Activated CD4-positive, alpha-beta T cell treated with anti-CD3 and anti-CD28 coated beads for 24 hours (primary cell): ENCODE results near the gene P2RX3.

Experiments used
- DNase-seq, 2 donors: peaks; one replicate each; pipeline ENCODE4 v3.0.0-alpha.2; 2020; ENCODE audit warnings: low read depth in 2 of 2

The P2RX3 gene

GRCh38 chr11:57310091-57310490 is 28.1 kb upstream of the P2RX3 start:
- DNase-seq = no peak

DNA sequence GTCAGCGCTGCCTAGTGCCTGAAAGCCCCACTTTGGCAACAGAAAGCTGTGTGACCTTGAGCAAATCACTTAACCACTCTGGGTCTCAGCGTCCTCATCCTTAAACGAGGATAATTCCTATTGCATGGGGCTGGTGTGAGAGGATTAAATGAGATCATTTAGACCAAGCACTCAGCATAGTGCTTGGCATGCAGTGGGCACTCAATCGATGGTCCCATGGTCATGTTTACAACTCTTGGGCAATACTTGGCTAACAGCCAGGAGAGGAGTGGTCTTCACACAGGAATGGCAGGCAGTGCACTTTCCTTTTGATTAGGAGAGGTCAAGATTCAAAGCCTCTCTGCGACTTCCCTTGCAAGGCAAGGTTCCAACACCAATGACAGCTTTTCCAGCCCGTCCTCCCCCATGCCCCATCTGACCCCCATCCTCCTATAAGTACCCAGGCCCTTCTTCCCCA is 27.5 kb upstream of the P2RX3 start:
- DNase-seq = no peak

- peak; percentile 43 to 65 for DNase-seq
Measured at GRCh38 chr11:57311109-57311936, 26.8 kb upstream of the P2RX3 start.

DNA sequence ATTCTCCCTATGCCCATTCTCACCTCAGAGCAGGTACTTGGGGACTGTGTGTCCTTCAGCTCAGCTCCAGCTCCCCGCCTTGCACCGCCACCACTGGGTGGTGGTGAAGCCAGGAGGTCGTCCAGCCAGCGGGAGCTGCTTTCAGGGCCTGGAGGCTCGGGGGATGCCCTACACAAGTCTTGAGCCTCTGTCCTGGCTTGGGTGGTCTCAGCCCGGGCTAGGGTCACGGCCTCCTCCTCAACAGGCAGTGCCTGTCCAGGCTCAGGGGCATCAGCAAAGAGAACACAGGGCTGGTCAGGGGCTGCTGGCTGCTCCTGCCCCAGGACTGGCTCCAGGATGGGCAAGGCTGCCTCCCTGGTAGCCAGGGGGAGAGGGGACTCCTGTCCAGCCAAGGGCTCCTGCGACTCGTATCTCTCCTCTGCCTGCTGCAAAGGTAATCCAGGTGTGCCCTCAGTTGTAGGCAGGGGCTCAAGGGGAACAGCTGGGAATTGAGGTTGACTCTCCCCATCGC is 25.6 kb upstream of the P2RX3 start:
- DNase-seq = no peak

GRCh38 chr11:57313071-57313787 is 24.9 kb upstream of the P2RX3 start:
- DNase-seq = no peak

- DNase-seq = no peak
Measured at GRCh38 chr11:57313788-57314135, 24.4 kb upstream of the P2RX3 start.

DNA sequence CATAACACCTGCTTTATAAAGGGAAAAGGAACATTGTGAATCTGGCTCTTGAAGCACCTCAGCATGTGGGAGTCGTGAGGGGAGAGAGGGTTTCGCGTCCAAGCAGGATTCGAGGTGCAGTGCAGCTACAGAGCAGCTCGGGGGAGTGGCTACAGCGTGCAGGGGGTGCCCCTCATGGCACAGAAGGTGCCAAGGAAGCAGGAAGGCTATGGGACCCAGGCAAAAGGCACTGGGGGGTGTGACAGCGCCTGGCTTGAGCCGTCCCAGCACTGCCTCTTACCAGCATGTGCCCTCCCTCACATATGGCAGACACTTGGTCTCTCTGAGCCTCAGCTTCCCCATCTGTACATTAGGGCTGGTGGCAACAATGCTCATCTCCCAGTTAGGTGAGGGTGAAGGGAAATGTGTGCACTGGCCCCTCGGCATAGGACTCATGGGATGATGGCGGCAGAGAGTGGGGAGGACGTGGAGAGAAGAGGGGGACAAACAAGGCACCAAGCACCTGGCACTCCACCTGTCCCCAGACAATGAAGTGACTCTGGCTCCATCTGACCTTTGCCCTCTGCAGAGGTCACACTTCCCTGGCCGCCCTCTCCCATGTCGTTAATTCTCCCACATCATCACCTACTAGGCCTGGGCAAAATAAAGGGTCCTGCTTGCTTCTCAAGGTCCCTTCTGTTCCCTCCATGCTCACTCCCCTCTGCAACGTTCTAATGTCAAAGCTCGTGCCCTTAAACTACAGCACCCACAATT is 23.8 kb upstream of the P2RX3 start:
- DNase-seq = no peak

GRCh38 chr11:57315491-57315890 is 22.7 kb upstream of the P2RX3 start:
- no peak for DNase-seq

GRCh38 chr11:57316017-57316416 is 22.1 kb upstream of the P2RX3 start:
- DNase-seq = no peak

DNA sequence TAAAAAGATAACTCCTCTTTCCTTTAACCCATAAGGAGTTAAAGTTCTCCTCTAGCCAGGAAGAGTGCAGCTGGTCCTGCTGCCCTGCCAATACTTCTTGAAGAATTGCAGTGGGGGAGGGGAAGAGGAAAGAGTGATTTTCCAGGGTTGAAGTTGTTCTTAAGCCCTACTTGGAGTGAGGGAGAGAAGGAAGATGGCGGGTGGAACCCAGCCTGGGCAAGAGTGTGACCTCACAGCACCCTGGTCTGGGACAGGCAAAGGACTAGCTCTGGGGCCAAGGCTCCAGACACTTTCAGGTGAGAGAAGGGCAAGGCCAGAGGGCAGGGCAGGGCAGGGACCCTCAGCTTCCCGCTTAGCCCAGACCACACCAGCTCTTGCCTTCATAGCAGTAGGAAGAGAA is 20.0 kb upstream of the P2RX3 start:
- no peak for DNase-seq

DNA sequence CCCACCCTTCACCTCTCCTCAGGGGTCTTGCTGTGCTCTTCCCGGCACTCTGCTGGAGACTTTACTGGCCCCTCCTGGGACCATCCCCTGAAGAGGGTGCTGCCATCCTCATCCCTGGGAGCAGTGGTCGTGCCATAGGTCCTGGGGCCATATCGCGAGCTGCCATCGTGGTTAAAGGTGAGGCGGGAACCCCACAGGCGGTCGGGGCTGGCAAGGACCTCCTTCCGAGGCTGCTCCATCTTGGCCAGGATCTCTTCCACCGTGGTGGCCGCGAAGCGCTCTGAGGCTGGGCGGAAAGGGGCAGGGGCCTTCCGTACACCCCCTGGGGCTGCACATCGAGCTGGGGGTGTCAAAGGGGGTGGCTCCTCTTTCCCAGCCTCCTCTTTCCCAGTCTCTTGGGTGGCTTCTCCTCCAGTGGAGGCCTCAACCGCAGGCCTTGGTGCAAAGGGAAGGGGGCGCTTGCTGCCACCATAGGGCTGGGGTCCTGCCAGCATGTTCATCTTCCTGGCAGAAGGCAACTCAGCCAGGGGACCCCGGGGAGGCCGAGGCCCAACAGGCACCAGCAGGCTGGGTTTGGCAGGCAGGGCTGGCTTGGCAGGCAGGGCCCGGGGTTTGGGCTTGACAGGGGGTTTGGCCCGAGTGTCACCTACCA is 18.0 kb upstream of the P2RX3 start:
- DNase-seq = no peak

DNA sequence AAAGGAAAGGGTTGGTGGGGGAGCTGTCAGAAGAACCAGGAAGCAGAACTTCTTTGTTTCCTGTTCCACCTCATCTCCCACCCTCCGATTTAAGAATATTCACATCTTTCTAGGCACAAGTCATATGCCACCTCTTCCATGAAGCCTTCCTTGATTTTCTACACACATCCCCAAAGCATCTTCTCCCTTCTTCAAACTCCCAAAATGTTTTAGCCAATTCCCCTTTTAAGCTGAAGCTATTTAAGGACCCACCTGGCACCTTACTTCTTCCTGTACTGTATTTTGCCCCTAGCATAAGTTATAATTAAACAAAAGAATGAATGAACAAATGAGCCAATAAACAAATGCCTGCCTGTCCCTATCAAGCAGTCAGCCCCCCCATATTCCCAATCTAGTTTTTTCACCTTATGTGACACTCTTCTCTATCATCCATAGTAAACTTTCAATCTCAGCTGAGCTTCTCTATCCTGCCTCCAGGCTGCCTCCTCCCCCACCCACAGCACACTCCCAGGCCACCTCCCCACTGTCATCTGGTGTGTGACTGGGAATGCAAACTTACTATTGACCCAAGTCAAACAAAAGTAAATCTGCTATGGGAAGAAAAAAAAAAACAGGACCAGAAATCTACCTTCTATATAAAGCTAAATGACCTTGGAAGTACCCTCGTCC is 17.3 kb upstream of the P2RX3 start:
- DNase-seq = no peak

- DNase-seq = no peak
Measured at GRCh38 chr11:57321388-57322255, 16.5 kb upstream of the P2RX3 start.

DNA sequence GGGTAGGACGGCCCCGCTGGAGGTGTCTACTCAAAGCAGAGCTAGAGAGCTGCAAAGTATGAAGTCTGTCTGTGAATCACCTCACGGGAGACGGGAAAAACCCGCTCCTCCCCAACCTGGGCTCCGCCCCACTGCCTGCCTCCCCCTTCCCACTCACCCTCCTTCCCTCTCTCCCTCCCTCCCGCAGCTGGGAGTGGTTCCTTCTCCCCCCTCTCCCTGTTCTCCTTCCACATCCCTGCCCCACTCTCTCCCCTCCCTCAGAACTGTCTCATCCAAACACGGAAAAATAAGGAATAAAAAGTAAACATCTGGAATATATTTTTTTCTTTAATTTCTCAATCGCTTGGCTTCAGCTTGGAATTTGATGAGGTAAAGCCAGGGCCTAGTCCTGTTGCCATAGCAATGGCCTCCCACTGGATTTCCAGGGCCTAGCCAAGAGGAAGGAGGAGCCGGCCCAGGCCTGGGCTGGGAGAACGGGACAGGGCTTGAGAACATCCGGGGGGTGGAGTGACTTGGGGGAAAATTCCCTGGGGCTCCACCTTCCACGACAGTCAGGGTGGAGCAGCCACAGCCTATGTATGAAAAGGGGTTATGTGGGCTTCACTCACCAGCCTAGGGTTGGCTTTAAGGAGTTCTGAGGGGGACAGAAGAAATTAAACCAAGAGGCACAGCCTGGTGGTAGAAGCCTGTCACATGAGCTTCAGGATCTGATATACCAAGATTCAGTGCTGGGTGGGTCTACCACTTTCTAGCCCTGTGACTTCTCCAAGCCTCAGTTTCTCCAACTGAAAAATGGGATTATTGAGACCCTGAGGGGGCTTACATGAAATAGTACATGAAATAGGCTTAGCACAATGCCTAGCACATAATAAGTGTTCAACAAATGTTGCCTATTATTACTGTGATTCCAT is 15.6 kb upstream of the P2RX3 start:
- no peak for DNase-seq

DNA sequence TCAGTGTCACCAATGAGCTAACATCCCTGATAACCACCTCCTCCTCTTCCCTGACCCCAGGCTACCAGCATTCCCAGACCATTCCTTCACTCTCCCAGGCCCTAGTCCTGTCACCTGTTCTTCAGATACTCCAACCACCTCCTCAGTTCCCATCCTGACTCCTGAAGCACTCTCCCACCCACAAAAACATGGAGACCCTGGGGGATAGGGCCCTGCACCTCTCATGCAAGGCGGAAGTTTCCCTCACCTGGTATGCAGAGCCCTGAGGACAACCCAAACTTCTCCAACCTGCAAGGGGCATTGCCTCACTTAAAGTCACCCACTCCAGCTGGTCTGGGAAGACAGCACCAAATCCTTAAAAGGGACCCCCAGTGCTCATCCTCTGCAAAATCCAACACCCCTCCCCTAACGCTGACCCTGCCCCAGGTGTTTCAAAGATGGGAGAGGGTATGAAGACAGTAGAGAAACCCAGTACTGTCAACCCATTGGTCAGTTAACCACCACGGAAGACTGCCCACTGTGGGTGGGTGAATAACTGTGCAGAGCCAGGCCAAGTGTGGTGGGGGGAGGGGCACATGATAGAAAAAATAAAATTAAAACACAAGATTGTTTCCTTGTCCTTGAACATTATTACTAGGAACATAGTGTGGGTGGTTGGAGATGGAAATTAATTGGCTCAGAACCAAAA is 14.8 kb upstream of the P2RX3 start:
- DNase-seq = no peak

DNA sequence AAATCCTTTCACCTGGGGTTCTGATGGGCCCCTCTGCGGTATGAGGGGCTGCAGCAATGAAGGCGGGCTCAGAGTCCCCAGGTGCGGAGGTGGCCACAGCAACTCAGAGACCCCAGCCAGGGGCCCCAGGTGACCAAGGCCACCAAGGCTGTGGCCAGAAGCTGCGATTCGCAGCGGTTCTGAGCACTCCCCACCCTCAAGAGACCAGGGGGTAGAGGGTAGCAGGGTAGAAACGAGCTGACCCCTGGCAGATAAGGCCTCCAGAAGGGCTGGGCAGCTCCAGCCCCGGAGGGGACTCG is 14.3 kb upstream of the P2RX3 start:
- DNase-seq = no peak

DNA sequence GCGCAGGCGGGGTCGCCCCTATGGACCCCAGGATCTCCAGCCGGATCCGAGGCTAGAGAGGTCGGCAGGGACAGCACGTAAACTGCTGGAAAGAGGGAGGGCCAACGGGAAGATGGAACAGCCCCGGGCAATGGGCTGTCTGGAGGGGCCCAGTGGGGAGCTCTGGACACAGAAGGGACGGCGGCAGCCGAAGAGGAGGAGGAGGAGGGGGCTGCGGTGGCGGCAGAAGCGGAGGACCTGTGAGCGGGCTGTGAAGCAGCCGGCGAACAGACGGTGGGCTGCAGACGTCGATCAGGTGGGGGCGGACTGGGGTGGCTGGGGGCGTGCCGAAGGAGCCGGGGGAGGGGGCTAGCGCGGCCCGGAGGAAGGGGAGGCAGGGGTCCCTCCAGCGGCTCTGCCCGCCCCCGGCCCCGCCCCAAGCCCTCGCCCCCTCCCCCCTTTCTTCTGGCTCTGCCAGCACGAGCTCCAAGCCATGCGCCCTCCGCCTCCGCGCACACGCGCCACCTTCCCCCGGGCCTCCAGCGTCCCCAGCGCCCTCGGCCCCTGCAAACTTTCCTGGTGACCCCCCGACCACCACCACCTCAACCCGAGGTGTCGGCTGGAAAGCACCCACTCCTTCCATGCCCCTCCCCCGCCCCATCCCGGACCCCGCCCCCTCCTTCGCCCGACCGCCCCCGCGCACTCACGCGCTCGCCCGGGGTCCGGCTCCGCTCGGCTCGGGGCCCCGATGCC is 13.8 kb upstream of the P2RX3 start:
- no peak for DNase-seq
